ENCODE data around the gene RAMP1. TPM values are rescaled to one million over a fixed set of nuclear protein-coding genes. Genes with fewer than 3 reads are reported as not detected.
"Not testable (repeated sequence)": the region's sequence is repeated elsewhere in the genome, so short reads cannot be mapped to it uniquely, and the experiment has no call there.

Gene RAMP1
- total RNA-seq, 4 donors from 2014 or later = 1.3 to 50.8 (median 31.5) TPM

DNA sequence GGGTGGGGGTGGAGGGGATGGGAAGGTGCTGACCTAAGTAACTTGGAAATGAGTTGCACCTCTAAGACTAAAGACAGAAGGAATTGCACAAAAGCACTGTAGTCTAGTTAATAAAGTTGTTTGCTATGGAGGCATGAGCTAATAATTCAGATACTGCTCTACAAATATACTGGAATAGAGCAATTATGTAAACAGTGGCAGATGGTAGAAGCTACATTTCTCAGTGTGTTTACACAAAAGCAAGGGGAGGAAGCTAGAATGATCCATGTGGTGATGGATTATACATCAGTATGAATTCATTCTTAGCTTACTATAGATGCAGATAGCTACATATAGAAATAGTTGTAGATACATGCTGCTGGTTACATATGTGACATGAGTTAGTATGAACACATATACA lies 79.8 kb downstream of the RAMP1 start:
- DNase-seq (ENCODE audit: low spot score) (no peak), ATAC-seq (ENCODE audit: low FRiP score) (no peak)
- TF ChIP-seq, protein P1, sequence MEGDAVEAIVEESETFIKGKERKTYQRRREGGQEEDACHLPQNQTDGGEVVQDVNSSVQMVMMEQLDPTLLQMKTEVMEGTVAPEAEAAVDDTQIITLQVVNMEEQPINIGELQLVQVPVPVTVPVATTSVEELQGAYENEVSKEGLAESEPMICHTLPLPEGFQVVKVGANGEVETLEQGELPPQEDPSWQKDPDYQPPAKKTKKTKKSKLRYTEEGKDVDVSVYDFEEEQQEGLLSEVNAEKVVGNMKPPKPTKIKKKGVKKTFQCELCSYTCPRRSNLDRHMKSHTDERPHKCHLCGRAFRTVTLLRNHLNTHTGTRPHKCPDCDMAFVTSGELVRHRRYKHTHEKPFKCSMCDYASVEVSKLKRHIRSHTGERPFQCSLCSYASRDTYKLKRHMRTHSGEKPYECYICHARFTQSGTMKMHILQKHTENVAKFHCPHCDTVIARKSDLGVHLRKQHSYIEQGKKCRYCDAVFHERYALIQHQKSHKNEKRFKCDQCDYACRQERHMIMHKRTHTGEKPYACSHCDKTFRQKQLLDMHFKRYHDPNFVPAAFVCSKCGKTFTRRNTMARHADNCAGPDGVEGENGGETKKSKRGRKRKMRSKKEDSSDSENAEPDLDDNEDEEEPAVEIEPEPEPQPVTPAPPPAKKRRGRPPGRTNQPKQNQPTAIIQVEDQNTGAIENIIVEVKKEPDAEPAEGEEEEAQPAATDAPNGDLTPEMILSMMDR (IDR thresholded peaks at IDR 0.05) = no peak

DNA sequence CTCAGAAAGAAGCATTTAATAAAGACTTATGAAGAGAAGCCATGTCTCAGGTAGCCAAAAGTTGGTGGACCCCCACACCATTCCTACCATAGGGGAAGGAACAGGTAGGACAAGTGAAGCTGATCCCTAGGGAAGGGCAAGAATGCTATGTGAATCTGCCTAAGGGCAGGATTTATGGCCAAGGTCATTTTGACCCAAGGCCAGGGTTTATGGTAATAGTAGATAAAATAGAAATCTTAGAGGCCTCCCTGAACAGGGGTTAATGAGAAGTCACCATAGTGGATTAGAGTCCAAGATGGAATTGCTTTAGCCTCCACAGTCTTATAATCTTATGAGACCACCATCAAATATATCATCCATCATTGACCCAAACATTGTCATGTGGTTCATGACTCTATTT lies 81.4 kb downstream of the RAMP1 start:
- TF ChIP-seq, protein P1 (IDR thresholded peaks at IDR 0.05) = no peak
- DNase-seq (ENCODE audit: low spot score) (no peak), ATAC-seq (ENCODE audit: low FRiP score) (no peak)

DNA sequence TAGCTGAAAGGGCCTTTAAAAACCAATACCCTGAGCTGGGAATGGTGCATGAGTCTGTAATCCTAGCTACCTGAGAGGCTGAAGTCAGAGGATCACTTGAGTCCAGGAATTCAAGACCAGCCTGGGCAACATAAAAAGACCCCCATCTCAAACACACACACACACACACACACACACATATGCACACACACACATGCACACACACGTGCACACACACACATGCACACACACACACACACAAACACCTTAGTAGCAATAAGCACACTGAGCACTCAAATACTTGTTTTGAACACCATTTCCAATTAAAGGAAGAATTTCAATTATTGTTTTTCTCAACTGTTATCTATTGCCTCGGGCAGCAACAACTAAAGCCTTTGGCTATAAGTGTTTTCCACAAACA lies 81.8 kb downstream of the RAMP1 start:
- ATAC-seq (ENCODE audit: low FRiP score) = no peak
- TF ChIP-seq, protein P1 (IDR thresholded peaks at IDR 0.05) = no peak
- DNase-seq (ENCODE audit: low spot score) = no peak

DNA sequence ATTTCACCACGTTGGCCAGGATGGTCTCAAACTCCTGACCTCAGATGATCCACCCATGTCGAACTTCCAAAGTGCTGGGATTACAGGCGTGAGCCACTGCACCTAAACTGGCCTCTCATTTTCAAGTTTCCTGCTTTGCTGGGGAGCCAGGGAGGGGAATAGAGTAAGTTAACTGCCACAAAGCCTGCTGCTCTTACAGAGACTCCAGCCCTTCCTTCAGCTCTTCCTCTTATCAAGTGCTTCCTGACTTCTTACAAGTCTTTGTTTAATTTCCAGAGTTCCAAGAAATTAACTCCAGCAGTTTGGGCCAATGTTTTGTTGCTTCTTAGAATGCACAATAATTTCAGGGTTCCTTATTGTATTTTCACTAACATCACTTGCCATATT lies 83.1 kb downstream of the RAMP1 start:
- no peak for ATAC-seq (ENCODE audit: low FRiP score)
- DNase-seq (ENCODE audit: low spot score) = no peak
- TF ChIP-seq, protein P1 (IDR thresholded peaks at IDR 0.05) = no peak

DNA sequence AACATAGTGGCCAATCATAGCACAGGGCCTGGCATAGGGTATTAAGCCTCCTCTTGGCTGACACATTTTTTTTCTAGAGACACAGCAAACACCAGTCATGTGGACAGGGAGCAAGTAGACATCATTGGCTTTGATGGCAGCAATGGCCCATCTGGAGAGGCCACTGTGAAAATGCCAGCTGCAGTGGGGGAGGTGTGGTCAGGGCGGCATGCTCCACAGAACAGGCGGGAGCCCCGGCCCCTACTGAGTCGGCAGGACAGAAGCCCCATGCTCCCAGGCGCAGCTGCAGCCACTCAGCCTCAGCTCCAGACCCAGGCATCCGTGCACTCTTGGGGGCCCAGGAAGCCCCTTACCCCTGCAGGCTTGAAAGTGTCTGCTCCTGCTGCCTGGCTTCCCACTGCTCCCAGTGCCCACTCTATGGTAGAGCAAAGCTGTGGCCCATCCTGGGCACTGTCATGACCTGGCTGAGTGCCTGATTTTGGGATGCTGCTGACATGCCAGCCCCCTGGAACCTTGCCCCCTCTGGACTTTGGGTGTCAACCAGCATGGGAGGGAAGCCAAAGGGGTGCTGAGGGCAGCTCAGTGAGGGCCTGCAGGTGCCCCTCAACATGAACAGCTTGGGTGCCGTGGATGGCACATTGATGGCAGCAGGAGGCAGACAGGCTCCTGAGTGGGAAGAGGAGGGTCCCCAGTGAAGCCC lies 84.1 kb downstream of the RAMP1 start:
- no peak for DNase-seq (ENCODE audit: low spot score)
- ATAC-seq (ENCODE audit: low FRiP score) = no peak
- TF ChIP-seq, protein P1 (IDR thresholded peaks at IDR 0.05) = no peak

DNA sequence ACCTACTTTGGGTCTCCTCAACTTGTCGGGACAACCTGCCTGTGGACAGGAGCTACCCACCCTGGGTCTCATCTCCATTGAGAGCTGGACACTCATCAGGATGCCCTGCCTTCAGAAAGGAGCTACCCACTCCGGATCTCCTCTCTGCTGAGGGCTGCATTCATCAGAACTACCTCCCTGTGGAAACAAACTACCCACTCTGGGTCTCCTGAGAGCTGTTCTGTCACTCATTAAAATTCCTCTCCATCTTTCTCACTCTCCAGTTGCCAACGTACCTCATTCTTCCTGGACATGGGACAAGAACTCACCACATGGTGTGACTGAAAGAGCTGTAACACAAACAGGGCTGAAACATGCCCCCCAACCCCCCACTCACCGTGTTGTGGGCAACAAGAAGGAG lies 84.9 kb downstream of the RAMP1 start:
- no peak for DNase-seq (ENCODE audit: low spot score)
- TF ChIP-seq, protein P1 (IDR thresholded peaks at IDR 0.05) = no peak

DNA sequence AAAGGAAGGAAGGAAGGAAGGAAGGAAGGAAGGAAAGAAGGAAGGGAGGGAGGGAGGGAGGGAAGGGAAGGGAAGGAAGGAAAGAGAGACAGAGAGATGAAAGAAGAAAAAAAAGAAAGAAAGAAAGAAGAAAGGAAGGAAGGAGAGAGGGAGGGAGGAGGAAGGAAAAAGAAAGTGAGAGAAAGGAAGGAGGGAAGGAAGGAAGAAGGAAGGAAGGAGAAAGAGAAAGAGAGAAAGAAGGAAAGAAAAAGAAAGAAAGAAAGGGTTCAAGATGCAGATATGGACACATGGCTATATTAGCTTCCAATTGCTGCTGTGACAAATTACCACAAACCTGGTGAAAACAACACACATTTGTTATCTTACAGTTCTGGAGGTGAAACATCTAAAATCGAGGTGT lies 87.0 kb downstream of the RAMP1 start:
- no peak for DNase-seq (ENCODE audit: low spot score)
- no peak for ATAC-seq (ENCODE audit: low FRiP score)
- TF ChIP-seq, protein P1 (IDR thresholded peaks at IDR 0.05) = no peak

More for the DNA sequence above, 84.9 kb downstream of the RAMP1 start:
- ATAC-seq (ENCODE audit: low FRiP score) = no peak

DNA sequence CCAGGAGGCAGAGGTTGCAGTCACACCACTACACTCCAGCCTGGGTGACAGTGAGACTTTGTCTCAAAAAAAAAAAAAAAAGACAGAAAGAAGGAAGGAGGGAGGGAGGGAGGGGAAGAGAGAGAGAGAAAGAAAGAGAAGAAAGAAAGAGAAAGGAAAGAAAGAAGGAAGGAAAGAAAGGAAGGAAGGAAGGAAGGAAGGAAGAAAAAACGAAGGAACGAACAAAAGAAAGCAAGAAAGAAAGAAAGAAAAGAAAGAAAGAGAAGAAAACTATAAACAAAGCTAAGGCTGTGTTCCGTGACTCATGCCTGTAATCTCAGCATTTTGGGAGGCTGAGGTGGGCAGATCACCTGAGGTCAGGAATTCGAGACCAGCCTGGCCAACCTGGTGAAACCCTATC lies 91.9 kb downstream of the RAMP1 start:
- not testable (repeated sequence) for ATAC-seq (ENCODE audit: low FRiP score)

More for the DNA sequence above, 91.9 kb downstream of the RAMP1 start:
- not testable (repeated sequence) for DNase-seq (ENCODE audit: low spot score)

Data from omental fat pad (tissue), 4 donors.